Prostate gland (tissue), 2 donors: Measurements from ENCODE around the gene LRP2BP. TPM values are rescaled to one million over a fixed set of nuclear protein-coding genes. Genes with fewer than 3 reads are reported as not detected.

Experiments
- DNase-seq: peaks from one replicate; pipeline ENCODE4 v3.0.0-alpha.2; 2019; ENCODE audit warnings: low spot score
- H3K27ac ChIP-seq, 2 donors: fragments of 200-600 bp; sonication (generic); 2 replicates each; pipeline ENCODE4 v1.5.1; 2017 to 2019
- H3K27me3 ChIP-seq: fragments of 200-600 bp; sonication (generic); replicated peaks from 2 replicates; pipeline ENCODE4 v1.5.1; 2019; ENCODE audit not compliant: insufficient read depth
- H3K36me3 ChIP-seq, 2 donors: fragments of 200-600 bp; sonication (generic); 1 replicate in 1 of 2; 2 replicates in 1 of 2; pipeline versions ENCODE4 v1.5.1 to v1.8.1; 2017 to 2019
- H3K4me1 ChIP-seq: fragments of 200-600 bp; sonication (generic); replicated peaks from 2 replicates; pipeline ENCODE4 v1.5.1; 2019
- H3K4me3 ChIP-seq, 2 donors: fragments of 200-600 bp; sonication (generic); 2 replicates each; pipeline ENCODE4 v1.5.1; 2017 to 2019
- H3K9me3 ChIP-seq: fragments of 200-600 bp; sonication (generic); 2 replicates; pipeline ENCODE4 v1.5.1; 2017
- CTCF ChIP-seq, 4 experiments: fragments of 200-600 bp in 2 of 4; fragments of 450-650 bp in 2 of 4; sonication (generic) in 2 of 4; IDR thresholded peaks; 1 replicate in 3 of 4; 2 replicates in 1 of 4; pipeline ENCODE4 v1.5.1; 2016 to 2019; ENCODE audit warnings: antibody characterized with exemption in 4 of 4, mild to moderate bottlenecking in 2 of 4, moderate library complexity in 2 of 4
- POLR2A ChIP-seq: fragments of 450-650 bp; IDR thresholded peaks from one replicate; pipeline ENCODE4 v1.6.1; 2016; ENCODE audit warnings: antibody characterized with exemption, mild to moderate bottlenecking
- POLR2AphosphoS5 ChIP-seq: sonication (generic); formaldehyde crosslinking; IDR thresholded peaks from one replicate; pipeline ENCODE4 v1.6.1; 2017; ENCODE audit warnings: antibody characterized with exemption
- WGBS: methylation state at CpG from one replicate; pipeline ENCODE4 v1.1.5; 2018; 5-methylcytosine and 5-hydroxymethylcytosine counted together
- intact Hi-C: fragments of 100-400 bp; cut with DNase I; formaldehyde crosslinking; loops from one replicate; pipeline ENCODE4 v1.14.2; 2022
- total RNA-seq, 2 donors: library from RNA; depleted of rRNA; stranded (reverse); fragments of >200 nt; gene quantifications; one replicate each; pipeline ENCODE4 v1.1.0, GENCODE V29; 2016

The LRP2BP gene
- total RNA-seq, 2 donors from 2014 or later = 0.32 to 1.4 TPM

DNA sequence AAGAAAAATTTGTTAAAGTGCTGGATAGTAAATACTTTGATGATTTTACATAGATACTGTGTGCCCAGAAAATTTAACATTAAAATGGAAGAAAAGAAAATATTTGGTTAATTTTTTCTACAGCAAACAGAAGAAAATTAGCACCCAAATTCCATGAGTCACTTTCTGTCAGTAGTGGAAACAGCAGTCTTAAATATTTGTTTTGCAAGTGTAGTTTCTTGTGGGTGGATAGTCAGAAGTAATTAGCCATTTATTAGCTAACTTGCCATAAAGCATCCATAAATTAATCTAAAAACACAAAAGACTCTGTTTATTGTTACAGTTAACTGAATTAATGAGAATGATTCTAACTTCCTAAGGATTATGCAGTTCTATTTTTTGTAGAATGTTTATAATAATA lies 39.7 kb upstream of the LRP2BP start:
- Histone ChIP-seq H3K27me3 (no peaks in the 10 kb centered on the region), H3K4me3 (no peak overlapping the region), H3K9me3 (no peaks in the 10 kb centered on the region), H3K36me3 (no peaks in the 10 kb centered on the region), H3K27ac (no peak overlapping the region), H3K4me1 (no peaks in the 10 kb centered on the region)
- no peak for TF ChIP-seq POLR2AphosphoS5
- no peak for TF ChIP-seq CTCF (IDR thresholded peaks at IDR 0.05)
- DNase-seq = no peak
- intact Hi-C loops = no loop called here

- no peak for DNase-seq
- WGBS = 41% methylated on average over 5 of the region's 5 CpGs
Measured at GRCh38 chr4:185429660-185430059, 33.9 kb upstream of the LRP2BP start.

DNA sequence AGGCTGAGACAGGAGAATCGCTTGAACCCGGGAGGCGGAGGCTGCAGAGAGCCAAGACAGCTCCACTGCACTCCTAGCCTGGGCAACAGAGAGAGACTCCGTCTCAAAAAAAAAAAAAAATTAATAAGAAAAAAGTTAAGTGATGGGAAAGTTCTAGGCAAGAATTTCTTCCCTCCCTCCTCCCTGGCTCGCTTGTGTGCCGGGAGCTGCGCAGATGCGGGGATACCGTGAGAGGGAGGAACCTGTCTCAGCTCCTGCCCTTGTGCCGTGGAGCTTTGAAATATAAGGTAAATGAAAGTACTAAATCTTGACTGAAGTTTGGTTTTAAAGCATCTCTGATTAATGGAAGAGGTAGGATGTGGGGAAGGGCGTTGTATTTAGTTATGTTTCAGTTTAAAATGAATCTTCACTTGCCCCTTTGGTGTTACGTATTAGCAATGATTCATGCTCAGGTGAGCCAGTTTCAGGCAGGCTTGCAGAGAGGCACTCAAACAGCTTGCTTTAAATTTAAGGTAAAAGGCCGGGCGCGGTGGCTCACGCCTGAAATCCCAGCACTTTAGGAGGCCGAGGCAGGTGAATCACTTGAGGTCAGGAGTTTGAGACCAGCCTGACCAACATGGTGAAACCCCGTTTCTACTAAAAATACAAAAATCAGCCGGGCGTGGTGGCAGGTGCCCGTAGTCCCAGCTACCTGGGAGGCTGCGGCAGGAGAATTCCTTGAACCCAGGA lies 31.4 kb upstream of the LRP2BP start:
- TF ChIP-seq CTCF (IDR thresholded peaks at IDR 0.05) (no peak), POLR2AphosphoS5 (no peak), POLR2A (no peak)
- DNase-seq = no peak
- 91% methylated on average over 22 of the region's 22 CpGs for WGBS
- H3K4me3 ChIP-seq = no peak overlapping the region
- H3K27ac ChIP-seq = no peak overlapping the region
- H3K4me1 ChIP-seq = no peaks in the 10 kb centered on the region
- intact Hi-C loops = loop anchor here (5.0 kb wide), 1 partner anchor 40 kb away; no protein-coding TSS in a partner anchor
- H3K27me3 ChIP-seq = no peaks in the 10 kb centered on the region
- no peaks in the 10 kb centered on the region for H3K9me3 ChIP-seq
- no peaks in the 10 kb centered on the region for H3K36me3 ChIP-seq

More at GRCh38 chr4:185429660-185430059, 33.9 kb upstream of the LRP2BP start:
- H3K27me3 ChIP-seq = no peaks in the 10 kb centered on the region
- H3K27ac ChIP-seq = no peak overlapping the region
- no peak for TF ChIP-seq POLR2A
- no peak for TF ChIP-seq CTCF (IDR thresholded peaks at IDR 0.05)
- no peak for TF ChIP-seq POLR2AphosphoS5
- no peaks in the 10 kb centered on the region for H3K9me3 ChIP-seq
- no peaks in the 10 kb centered on the region for H3K4me1 ChIP-seq
- no peaks in the 10 kb centered on the region for H3K36me3 ChIP-seq
- no peak overlapping the region for H3K4me3 ChIP-seq
- intact Hi-C loops = loop anchor here (5.0 kb wide), 1 partner anchor 38 kb away; no protein-coding TSS in a partner anchor

DNA sequence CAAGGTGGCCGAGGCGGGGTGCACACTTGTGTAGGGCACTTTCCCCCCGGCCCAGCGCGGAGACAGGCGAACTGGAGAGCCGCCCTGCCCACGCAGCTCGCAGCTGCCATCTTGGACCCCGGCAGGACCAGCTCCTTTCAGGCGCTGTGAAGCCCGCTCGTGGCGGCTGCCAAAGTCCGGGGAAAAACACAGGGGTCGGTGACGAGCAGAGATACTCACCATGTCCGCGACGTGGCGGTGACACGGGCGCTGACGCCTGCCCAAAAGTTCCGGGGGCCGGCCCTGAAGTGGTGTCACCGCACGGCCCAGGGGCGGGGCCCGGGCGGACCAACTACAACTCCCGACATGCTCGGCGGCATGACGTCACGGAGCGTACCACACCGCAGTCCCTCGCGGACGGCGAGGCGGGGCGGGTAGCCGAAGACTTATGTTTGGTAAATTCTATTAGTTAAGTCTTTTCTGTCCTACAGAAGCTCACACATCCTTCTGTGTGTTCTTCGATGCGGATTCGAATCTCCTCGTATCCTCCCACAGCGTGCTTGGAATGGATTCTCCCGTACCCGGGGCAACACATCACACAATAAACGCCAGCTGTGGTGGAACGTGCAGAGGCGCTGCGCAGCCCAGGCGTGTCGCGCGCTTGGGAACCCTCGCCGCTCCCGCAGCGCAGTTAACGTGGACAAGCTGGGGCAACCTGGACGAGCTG lies 30.1 kb upstream of the LRP2BP start, which contains the start of gene UFSP2:
UFSP2 (minus strand) TSS at position 318 of the 706 bp plus-strand sequence; CDS start at position 222, 96 bp downstream.
- Histone ChIP-seq H3K36me3 (no peaks in the 10 kb centered on the region), H3K27me3 (no peaks in the 10 kb centered on the region), H3K4me1 (no peaks in the 10 kb centered on the region), H3K9me3 (no peaks in the 10 kb centered on the region), H3K4me3 (peak within 1 kb of the TSS; percentile 65 to 76), H3K27ac (peak within 1 kb of the TSS; percentile 94 to 95)
- peak; percentile 81 for DNase-seq
- intact Hi-C loops = loop anchor here (5.0 kb wide), 1 partner anchor 42 kb away; no protein-coding TSS in a partner anchor
- TF ChIP-seq CTCF (IDR thresholded peaks at IDR 0.05) = peak in 3 of 4 experiments; percentile 5 to 19 (median 8)
- peak; percentile 64 for TF ChIP-seq POLR2A
- peak; percentile 93 for TF ChIP-seq POLR2AphosphoS5
- under 1% methylated on average over 55 of the region's 66 CpGs for WGBS
